Skeletal muscle tissue (tissue), 4 donors: ENCODE results near the gene MTSS2. TPM values are rescaled to one million over a fixed set of nuclear protein-coding genes. Genes with fewer than 3 reads are reported as not detected.
"Not testable (repeated sequence)": the region's sequence is repeated elsewhere in the genome, so short reads cannot be mapped to it uniquely, and the experiment has no call there.

Source experiments
- H3K27ac ChIP-seq: one replicate; pipeline ENCODE4 v1.7.0; 2013; ENCODE audit warnings: mild to moderate bottlenecking, low read depth, low read length, inconsistent platforms
- H3K27me3 ChIP-seq, 3 donors: one replicate each; pipeline ENCODE4 v1.7.0; 2013; ENCODE audit warnings: low read length in 3 of 3; ENCODE audit not compliant: control insufficient read depth in 3 of 3, insufficient read depth in 3 of 3
- H3K36me3 ChIP-seq, 3 donors: one replicate each; pipeline ENCODE4 v1.7.0; 2013; ENCODE audit warnings: low read length in 3 of 3; ENCODE audit not compliant: control insufficient read depth in 3 of 3, insufficient read depth in 3 of 3
- H3K4me1 ChIP-seq, 3 donors: one replicate each; pipeline ENCODE4 v1.7.0; 2013; ENCODE audit warnings: low read length in 3 of 3, mild to moderate bottlenecking in 3 of 3; ENCODE audit not compliant: control insufficient read depth in 3 of 3, insufficient read depth in 3 of 3
- H3K4me3 ChIP-seq, 3 donors: one replicate each; pipeline ENCODE4 v1.7.0; 2013; ENCODE audit warnings: low read length in 3 of 3
- H3K9ac ChIP-seq, 3 donors: one replicate each; pipeline ENCODE4 v1.7.0; 2013; ENCODE audit warnings: low read length in 3 of 3, mild to moderate bottlenecking in 3 of 3, moderate library complexity in 2 of 3, low read depth in 1 of 3
- H3K9me3 ChIP-seq, 3 donors: one replicate each; pipeline ENCODE4 v1.7.0; 2013; ENCODE audit warnings: low read length in 3 of 3; ENCODE audit not compliant: control insufficient read depth in 3 of 3
- total RNA-seq: library from RNA; depleted of rRNA; stranded (reverse); fragments of >200 nt; gene quantifications from one replicate; pipeline ENCODE4 v1.2.3, GENCODE V29; 2014
- donor health status: Osteomylitis.

MTSS2 gene
- total RNA-seq, 1 donor from 2014 or later: 18.8 TPM

- Histone ChIP-seq H3K27ac (no peak overlapping the region), H3K9ac (peak overlapping the region in 1 of 3 donors; percentile 8), H3K4me3 (no peak overlapping the region), H3K36me3 (peaks cover 28 to 50% (median 49%) of the 10 kb centered on the region in 3 donors), H3K27me3 (no peaks in the 10 kb centered on the region), H3K9me3 (no peaks in the 10 kb centered on the region), H3K4me1 (peaks cover 19 to 26% (median 22%) of the 10 kb centered on the region in 3 donors)
Measured at GRCh38 chr16:70676675-70677498, 9.0 kb downstream of the MTSS2 start.

DNA sequence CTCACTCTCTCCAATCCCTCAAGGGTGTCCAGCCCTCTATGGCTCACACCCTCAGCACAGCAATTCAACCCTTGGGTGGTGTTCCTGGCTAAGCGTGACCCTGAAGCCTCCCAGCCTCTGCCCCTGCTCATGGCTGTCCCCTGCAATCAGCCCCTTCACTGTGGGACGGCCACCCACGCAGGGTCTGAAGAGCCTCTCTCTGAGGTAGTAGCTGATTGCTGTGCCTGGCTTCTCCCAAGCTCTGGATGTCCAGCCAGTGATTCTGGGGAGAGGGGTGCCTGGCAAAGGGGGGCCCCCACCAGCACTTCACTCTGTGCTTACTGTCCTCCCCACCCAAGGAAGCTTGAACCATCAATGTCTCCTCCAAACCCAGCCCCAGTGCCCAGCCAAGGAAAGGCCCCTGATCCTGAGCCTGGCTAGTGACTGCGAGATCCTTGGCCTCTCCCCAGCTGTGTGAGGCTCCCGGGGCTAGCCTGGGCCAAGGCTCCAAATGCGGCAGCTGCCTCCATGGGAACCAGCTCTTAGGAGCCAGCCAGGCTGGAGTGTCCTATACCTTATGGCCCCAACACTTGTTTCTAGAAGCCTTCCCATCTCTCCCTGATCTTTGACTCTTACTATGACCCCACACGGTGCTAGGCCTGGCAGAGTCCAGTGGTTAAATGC is 9.9 kb downstream of the MTSS2 start:
- Histone ChIP-seq H3K4me1 (peaks cover 11 to 17% (median 13%) of the 10 kb centered on the region in 3 donors), H3K27me3 (no peaks in the 10 kb centered on the region), H3K9ac (no peak overlapping the region), H3K36me3 (peaks cover 32 to 57% (median 55%) of the 10 kb centered on the region in 3 donors), H3K4me3 (no peak overlapping the region), H3K27ac (no peak overlapping the region), H3K9me3 (no peaks in the 10 kb centered on the region)

DNA sequence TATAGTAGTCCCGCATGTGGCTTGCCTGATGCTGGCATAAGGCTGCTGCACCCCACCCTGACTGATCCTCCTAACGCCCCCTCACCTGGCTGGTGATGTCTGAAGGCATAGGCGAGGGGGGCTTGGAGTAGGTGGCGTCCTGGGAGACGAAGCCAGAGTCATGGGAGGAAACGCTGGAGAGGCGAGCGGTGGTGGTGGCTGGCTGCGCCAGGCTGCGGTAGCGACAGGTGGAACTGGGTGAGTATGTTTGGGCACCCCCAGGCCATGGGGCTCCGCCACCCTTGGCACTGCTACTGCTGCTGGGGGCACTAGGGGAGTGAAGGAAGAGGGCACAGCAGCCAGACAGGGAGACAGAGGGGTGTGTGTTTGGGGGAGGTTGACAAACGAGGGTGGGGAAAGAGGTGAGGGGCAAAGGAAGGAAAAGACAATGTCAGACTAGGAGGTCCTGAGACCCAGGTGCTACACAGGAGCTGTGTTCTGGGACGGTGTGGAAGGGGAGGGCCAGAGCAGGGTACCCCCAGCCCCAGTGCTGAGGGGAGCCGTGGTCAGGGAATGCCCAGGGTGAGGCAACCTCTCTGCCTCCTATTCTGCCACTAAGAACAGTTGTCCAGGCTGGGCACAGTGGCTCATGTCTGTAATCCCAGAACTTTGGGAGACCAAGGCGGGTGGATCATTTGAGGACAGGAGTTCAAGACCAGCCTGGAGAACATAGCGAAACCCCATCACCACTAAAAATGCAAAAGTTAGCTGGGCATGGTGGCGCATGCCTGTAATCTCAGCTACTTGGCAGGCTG is 11.4 kb downstream of the MTSS2 start:
- peaks cover 41 to 68% (median 63%) of the 10 kb centered on the region in 3 donors for H3K36me3 ChIP-seq
- H3K27me3 ChIP-seq: no peaks in the 10 kb centered on the region
- no peaks in the 10 kb centered on the region for H3K9me3 ChIP-seq
- peaks cover 6 to 8% (median 8%) of the 10 kb centered on the region in 3 donors for H3K4me1 ChIP-seq
- H3K9ac ChIP-seq: no peak overlapping the region
- no peak overlapping the region for H3K4me3 ChIP-seq
- no peak overlapping the region for H3K27ac ChIP-seq

DNA sequence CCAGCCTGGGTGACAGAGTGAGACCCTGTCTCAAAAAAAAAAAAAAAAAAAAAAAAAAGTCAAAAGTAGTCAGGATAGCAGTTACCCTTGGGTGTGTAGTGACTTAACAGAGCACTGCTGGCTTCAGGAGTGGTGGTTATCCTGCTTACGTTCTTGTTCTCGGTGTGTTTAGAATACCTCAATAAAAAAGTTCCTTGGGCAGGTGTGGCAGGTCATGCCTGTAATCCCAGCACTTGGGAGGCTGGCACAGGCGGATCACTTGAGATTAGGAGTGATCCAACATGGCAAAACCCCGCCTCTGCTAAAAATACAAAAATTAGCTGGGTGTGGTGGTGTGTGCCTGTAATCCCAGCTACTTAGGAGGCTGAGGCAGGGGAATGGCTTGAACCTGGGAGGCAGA is 14.9 kb downstream of the MTSS2 start:
- H3K4me3 ChIP-seq, H3K9ac ChIP-seq, H3K9me3 ChIP-seq, H3K27me3 ChIP-seq, H3K27ac ChIP-seq, H3K4me1 ChIP-seq: not testable (repeated sequence)
- peaks cover 28 to 64% (median 59%) of the 10 kb centered on the region in 3 donors for H3K36me3 ChIP-seq

DNA sequence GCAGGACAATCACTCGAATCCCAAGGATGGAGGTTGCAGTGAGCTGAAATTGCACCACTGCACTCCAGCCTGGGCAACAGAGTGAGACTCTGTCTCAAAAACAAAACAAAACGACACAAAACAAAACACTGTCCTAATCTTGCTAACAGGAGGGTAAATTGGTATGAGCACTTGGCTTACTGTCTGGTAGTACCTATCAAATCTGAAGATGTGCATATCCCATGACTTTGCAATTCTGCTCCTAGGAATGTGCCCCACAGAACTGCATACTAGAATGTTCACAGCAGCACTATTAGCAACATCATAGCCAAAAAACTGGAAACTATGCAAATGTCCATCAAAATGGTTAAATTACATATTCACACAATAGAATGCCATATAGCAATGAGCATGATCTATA is 15.7 kb downstream of the MTSS2 start:
- Histone ChIP-seq H3K27ac (no peak overlapping the region), H3K9ac (no peak overlapping the region), H3K9me3 (no peaks in the 10 kb centered on the region), H3K27me3 (no peaks in the 10 kb centered on the region), H3K36me3 (peaks cover 36 to 65% (median 62%) of the 10 kb centered on the region in 3 donors), H3K4me3 (no peak overlapping the region), H3K4me1 (no peaks in the 10 kb centered on the region)

DNA sequence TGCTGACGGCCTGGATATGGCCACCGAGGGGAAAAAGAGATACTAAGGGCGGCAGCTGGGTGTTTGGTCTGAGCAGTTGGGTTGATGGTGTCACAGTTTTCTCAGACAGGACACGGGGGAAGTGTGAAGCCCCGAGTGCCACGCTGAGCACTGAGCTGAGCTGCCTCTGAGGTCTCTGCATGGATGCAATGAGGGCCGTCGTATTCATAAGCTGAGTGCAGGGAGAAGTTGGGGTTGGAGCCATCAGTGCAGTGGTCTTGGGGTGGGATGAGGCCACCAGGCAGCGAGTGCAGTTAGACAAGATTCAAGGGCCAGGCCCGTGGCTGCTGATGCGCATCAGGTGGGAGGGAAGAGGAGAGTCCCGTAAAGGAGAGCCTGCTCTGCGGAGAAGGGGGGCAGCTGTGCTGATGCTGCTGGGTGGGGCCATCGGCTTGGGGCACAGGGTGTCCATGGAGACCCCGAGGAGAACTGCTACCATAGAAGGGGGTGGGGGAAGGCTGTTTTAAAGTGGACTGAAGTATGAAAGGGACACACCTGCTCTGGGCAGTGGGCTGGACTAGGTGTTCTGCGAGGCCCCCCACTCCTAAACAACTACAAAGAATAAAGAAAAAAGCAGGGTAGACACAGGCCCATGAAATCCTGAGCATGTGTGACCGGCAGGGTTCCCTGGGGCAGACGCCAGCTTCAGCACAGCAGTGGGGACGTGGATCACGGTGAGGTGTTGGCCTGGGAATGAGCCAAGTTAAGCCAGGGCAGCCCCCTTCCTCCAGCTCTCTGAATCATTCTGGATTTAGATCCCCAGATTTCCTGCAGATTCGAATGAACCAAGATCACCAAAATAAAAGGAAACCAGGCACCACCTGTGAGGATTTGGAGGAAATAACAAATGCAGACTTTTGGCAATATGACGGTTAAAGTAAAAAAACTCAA is 19.8 kb downstream of the MTSS2 start:
- H3K27ac ChIP-seq: no peak overlapping the region

DNA sequence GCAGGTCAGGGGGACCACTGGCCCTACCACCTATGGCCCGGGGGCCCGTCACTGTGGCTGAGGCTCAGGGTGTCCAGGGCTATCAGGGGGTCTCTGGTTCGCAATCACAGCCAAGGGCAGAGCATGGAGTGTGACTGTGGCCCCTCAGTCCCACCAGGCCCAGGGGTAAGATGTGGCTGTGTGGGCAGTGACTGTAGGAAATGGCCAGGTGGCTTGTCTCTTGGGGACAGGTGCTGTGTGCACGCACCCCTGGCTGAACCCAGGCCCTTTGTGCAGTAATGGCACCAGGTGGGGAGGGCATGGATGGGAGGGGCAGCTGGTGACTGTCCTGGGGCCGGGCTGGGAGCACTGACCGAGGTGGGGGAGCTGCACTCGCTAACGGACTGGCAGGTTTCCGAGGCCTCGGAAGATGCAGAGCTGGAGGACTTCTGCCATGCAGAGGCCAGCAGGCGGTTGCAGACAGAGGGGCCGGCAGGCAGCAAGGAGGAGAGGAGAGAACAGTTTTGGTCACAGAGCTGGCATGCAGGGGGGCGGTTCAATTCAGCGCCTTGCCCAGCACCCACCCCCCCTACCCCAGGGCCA is 20.6 kb downstream of the MTSS2 start:
- Histone ChIP-seq H3K36me3 (peaks cover 37 to 54% (median 49%) of the 10 kb centered on the region in 3 donors), H3K9ac (no peak overlapping the region), H3K9me3 (no peaks in the 10 kb centered on the region), H3K4me3 (no peak overlapping the region), H3K27me3 (no peaks in the 10 kb centered on the region), H3K4me1 (no peaks in the 10 kb centered on the region), H3K27ac (no peak overlapping the region)

More for the DNA sequence above, 19.8 kb downstream of the MTSS2 start:
- H3K9me3 ChIP-seq: no peaks in the 10 kb centered on the region
- no peak overlapping the region for H3K4me3 ChIP-seq
- H3K9ac ChIP-seq: no peak overlapping the region
- H3K4me1 ChIP-seq: no peaks in the 10 kb centered on the region
- peaks cover 44 to 63% (median 56%) of the 10 kb centered on the region in 3 donors for H3K36me3 ChIP-seq
- H3K27me3 ChIP-seq: no peaks in the 10 kb centered on the region

DNA sequence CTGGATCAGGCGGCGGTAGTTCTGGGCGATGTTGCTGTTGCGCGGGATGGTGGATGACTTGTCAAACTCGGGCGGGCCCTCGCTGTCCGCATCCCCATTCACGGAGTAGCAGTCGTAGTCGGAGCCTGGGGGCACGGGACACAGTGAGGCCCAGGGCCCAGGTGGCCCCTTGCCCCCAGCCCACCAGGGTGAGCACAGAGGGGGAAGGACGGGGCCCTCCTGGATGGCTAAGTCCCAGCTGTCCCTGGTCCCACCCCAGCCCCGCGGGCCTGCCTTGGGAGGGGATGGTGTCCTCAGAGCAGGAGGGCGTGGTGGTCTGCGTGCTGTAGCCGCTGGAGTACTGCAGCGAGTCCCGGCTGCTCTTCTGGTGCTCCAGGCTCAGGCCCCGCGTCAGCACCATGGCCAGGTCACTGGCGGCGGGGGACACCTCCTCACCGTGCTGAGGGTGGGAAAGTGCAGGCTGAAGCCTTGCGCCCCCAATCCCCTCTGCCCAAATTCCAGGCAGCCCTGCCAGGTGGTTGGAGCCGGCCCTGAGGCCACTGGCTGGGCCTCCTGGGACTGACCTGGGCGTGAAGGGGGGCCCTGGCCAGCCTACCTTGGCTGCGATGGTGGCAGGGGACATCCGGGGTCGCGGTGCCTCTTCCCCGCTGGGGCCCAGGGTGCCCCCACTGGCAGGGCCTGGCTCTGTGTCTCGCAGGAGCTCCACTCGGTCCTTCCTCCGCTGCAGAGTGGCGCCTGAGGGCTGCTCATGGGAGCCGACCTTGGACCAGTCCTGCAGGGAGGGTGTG is 21.3 kb downstream of the MTSS2 start:
- Histone ChIP-seq H3K27ac (no peak overlapping the region), H3K9me3 (no peaks in the 10 kb centered on the region), H3K4me1 (no peaks in the 10 kb centered on the region), H3K9ac (no peak overlapping the region), H3K27me3 (no peaks in the 10 kb centered on the region), H3K36me3 (peaks cover 35 to 49% (median 47%) of the 10 kb centered on the region in 3 donors), H3K4me3 (no peak overlapping the region)
